Measurements from ENCODE around the gene DOCK3.

- TF ChIP-seq CTCF (IDR thresholded peaks at IDR 0.05; ENCODE audit: extremely low read depth in 1 of 2, insufficient read depth in 1 of 2, low read depth in 1 of 2, low read length in 2 of 2) (no peak), MAX (IDR thresholded peaks at IDR 0.05; ENCODE audit: insufficient read depth, insufficient read length) (no peak), POLR2A (IDR thresholded peaks at IDR 0.05; ENCODE audit: low read depth, low read length) (no peak), EZH2 (IDR thresholded peaks at IDR 0.05; ENCODE audit: borderline replicate concordance, low read depth, low read length, severe bottlenecking) (no peak), POLR2AphosphoS5 (IDR thresholded peaks at IDR 0.05; ENCODE audit: insufficient read depth, low read depth, low read length) (no peak), FOS (IDR thresholded peaks at IDR 0.05; ENCODE audit: borderline replicate concordance, insufficient read depth, low read length) (no peak), MYC (IDR thresholded peaks at IDR 0.05; ENCODE audit: low read depth, low read length) (no peak), JUN (IDR thresholded peaks at IDR 0.05; ENCODE audit: borderline replicate concordance, insufficient read depth, insufficient read length, low read depth) (no peak), GATA2 (IDR thresholded peaks at IDR 0.05; ENCODE audit: insufficient read depth, insufficient read length, low read depth, low read length) (no peak)
Observed at GRCh38 chr3:51110586-51110985, 435.9 kb downstream of the DOCK3 start.

Data from endothelial cell of umbilical vein (primary cell).